ENCODE measurements around the gene VAX1.

Gene VAX1

DNA sequence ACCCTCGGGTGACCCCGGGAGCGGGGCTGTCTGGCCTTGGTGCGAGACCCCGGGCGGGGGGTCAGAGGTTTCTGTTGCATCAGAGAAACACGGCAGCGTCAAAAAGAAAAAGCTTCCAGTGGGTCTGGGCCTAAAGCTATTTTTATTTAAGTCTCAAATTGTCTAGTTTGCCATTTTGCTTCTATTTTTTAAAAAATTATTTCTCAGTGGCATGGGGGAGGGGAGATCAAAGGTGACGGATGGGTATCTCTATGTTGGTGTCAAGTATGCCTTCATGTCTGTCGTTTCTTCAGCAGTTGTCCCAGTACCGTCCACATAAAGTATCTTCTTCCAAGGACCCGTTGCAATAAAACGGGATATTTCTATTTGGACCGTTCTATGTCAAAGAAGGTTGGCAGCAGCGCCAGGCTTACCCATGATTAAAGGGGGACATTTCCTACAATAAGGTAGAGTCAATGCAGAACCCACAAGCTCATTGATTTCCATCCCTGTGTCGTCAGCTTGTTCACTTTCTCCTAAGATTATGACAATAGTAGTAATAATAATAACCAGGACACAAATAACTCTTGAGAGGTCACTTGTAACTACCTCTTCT, 26.0 kb upstream of the VAX1 start:
- FAIRE-seq: no peak

DNA sequence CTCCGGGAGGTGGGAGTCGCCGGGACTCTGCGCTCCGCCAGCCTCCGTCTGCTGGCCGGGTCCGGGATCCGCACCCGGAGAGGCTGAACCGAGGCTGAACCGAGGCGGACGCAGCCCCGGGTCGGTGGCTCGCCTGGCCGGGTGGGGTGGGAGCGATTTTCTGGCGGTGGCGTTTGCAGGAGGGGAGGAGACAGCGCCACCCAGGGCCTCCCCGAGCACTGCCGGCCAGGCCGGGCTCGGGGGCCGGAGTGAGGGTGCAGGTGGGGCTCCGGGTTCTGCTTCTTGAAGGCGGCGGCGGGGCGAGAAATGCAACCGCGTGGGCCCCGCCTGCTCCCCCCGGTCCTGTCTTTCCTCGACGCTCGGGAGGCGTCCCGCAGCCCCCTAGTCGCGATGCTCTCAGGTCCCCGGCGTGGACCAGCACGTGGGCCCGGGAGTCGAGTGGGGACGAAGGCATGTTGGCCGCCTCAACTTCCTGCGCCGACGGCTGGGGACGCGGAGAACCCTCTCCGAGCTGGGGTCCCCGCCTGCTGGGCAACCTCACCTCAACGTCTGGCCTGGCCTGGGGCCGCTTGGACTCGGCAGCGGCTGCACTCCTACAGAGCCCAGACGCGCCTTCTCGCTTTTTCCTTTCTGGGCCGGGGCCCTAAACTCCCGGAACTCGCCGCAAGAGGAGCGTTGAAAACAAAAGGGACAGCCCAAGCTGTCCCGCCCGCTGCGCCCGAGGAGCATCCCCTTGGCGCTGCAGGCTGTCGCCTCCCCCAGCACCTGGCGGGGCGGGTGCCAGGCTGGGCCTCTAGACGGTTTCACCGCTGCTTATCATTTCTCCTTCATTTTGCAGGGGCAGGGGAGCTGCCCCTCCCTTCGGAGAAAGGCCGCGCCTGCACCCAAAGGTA, 25.2 kb upstream of the VAX1 start:
- no peak for FAIRE-seq

DNA sequence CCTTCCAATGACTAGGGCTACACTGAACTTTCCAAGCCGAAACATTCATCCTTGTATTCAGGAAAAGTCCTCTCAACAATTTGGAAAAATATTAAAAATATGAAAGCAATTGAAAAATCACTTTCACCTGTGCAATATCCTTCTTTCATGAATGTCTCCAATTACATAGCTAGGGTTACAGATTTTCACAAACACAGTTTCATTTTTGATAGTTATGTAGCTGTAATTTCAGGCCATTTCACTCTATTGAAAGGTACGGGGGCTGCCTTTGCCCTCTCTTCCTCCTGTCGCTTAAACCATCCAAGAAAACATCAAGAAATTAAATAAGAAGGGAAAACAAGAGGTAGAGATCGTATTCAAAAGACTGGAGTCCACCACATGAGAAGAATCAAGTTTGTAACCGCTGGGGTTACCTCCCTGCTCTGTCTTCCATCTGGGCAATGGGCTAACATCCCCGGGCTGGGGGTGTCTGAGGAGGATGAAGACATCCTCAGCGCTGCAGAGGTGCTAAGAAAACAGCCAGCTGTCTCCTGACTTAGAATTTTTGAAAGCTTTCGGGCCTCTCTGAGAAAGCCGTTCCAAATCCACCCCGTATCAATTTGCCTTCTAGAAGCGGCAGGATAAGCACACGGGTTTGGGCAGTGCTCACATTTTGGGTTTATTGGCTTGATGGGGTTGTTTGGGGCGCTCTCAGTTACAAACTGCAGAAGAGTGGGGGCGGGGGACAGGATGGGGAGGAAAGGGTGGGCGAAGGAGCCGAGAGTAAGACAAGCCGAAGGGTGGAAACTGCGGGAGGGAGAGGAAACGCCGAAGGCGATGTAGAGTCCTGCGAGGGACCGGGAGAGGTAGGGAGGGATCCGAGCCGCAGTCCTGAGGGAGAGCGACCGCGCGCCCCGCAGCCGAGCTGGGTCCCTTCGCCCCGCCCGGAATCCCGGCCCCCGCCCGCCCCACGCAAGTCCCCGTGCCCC, 24.3 kb upstream of the VAX1 start:
- FAIRE-seq: no peak

DNA sequence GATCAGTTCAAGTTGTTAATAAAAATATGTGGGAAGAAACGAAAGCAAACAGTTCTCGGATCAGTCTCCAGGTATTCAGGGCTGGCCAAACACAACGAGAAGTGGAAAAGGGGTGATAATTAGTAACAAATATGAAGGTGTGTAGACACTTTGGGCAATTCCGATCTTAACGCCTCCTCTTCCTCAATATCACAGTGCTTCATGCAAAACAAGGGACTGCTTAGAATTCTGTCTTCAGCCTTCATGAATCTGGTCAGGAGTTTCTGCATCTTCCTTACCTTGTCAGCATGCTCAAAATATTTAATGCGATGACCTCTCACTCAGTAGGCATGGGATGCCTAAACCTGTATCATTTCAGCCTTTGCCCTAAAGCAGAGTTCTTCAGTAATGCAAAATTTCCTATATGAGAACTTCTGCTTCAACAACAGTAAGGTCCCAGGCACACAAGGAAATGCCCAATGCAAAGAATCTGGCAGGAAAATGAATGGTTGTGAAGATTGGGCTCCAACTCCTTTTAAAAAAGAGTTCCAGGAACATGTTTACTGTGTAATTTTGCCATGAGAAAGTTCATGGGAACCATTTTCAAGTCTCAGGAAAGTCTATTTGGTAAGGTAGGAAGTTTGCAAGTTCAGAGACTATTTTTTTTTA, 23.4 kb upstream of the VAX1 start:
- no peak for FAIRE-seq

DNA sequence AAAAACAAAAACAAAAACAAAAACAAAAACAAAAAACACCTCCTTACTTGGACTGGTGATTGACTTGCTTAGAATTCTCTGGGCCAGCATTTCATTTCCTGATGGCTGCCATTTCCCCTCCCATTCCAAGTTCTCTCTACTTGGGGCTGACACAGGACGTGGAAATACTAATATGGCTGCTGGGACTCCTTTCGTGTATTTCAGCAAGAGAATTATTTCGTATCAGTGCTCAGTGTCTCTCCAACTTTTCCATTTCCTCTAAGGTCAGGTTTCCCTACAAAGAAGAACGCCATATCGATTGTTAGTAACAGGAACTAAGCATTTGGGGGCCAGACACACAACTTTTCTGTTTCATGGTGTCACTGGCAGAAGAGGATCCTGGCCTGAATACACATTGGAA, 22.5 kb upstream of the VAX1 start:
- FAIRE-seq: no peak

DNA sequence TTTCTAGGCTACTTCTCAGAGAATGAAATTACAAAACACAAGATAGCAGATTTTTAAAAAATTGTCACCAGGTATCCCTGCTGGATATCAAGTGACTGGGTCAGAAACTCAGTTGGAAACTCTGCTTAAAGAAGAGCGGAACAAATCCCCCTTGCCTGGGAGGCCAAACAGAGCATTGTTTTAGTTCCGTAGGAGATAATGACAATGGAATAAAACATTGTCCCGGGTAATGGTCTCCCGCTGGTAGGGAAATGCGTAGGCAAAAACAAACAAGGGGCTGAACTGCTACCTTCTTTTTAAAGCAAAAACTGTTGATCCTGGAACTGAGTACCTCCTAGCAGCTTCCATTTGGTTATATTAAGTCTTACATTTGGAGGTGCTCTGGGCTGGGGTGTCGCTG, 21.3 kb upstream of the VAX1 start:
- FAIRE-seq: no peak

DNA sequence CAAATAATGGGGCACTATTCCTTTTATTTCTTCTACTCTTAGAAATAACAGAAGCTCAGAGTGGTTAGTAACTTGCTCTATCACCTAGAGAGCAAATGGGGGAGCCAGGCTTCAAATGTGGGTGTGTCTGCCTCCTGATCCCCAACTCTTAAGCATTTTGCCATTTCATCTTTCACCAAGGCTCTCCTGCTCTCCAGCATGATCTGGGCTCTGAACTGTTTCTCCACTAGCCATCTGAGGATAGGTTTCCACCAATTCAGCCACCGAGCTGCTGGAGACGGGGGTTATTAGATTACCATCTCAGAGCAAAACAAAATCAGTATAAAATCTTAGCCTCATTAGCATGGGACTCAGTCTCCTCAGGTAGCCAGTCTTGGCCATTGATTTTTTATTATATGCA, 20.2 kb upstream of the VAX1 start:
- FAIRE-seq: no peak

DNA sequence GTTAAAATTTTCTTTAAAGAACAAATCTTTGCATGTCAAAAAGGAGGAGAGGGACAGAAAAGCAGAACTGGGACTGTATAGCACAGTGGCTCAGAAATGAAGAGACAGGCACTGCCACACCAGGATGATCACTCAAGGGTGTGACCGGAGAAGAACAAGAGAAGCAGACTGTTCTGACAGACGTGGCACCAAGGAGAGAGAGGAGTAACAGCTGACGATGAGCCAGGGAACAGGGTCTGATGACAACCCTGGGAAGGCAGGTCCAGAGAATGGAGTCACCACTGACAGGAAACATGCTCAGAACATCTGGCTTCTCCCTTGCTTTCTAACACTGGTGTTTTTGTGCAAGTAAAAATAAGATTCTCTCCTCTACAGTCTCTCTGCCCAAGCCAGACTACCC, 14.6 kb upstream of the VAX1 start:
- no peak for FAIRE-seq

DNA sequence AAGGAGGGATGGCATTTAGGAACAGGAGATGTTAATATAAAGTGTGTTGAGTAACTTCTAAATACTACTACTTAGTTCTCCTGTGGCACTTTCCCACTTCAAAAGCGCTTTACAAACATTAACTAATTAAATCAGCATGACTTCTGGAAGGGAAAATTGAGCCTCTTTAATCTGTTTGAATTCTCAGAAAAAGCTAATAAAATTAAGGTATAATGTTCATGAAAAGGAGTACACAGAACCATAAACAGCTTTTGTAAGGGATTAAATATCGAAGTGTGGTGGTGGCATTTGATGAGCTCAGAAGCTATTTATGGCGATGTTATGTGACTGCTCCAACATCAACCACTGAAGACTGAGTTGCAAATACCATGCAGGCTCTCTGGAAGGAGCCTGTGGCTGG, 10.2 kb upstream of the VAX1 start:
- FAIRE-seq: no peak

DNA sequence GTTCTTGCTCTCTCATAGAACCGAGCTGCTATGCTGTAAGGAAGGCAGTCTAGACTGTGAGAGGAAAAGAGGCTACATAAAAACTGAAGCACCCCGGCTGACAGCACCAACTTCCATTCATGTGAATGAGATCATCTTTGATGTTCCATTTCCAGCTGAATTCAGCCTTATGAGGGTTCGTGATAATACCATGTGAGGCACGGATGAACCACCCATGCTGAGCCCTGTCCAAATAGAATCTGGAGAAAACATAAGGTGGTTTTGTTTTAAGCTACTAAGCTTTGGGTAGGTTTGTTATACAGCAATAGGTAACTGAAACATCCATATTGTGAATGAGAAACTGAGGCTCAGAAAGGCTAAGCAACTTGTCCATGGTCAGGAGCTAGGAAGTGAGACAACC, 6.9 kb upstream of the VAX1 start:
- no peak for FAIRE-seq

DNA sequence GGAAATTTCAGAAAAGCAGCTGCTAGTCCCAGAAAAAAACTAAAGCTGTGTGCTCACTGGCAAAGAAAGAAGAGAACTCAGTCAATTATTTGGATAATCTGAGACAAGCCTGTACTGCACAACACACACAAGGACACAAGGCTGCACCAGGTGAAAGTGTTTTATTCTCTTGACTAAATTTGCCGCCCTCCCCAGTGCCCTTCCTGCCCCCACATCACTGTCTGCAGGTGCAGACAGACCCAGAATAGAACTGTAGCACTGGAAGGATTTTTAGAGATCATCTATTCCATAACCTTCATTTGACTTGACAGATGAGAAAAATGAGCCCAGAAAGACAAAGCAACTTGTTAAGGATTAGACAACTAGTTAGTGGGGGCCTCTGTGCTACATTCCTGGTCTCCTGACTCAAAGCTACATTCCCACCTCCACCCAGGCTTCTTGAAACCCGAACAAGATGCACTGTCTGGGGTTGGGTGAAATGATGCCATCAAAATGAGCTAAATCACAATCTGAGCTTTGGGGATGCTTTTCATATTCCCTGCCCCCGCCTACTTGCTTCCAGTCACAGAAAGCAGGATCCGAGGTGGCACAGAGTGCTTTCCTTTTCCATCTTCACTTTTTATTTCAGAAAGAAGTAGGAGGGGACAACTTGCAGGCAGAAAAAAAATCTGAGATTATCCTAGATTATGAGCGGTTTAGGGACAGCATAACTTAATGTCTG, 5.2 kb upstream of the VAX1 start:
- no peak for FAIRE-seq

DNA sequence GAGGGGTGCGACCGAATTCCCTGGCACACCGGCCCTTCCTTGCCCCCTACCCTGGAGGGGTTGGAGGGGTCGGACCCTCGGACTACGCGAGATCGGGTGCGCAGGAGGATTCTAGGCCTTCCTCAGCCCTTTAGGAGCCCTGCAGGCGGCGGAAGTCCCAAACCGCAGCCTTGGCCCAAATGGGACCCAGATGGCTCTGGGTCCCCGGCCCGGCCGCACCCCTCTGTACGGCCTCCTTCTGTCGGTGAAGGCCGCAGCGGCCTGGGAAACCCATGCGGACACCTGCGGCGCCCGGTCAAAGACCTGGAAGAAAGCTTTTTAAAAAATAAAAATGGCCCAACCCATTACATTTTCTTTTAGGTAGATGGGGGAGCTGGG, 2.4 kb upstream of the VAX1 start:
- no peak for FAIRE-seq

DNA sequence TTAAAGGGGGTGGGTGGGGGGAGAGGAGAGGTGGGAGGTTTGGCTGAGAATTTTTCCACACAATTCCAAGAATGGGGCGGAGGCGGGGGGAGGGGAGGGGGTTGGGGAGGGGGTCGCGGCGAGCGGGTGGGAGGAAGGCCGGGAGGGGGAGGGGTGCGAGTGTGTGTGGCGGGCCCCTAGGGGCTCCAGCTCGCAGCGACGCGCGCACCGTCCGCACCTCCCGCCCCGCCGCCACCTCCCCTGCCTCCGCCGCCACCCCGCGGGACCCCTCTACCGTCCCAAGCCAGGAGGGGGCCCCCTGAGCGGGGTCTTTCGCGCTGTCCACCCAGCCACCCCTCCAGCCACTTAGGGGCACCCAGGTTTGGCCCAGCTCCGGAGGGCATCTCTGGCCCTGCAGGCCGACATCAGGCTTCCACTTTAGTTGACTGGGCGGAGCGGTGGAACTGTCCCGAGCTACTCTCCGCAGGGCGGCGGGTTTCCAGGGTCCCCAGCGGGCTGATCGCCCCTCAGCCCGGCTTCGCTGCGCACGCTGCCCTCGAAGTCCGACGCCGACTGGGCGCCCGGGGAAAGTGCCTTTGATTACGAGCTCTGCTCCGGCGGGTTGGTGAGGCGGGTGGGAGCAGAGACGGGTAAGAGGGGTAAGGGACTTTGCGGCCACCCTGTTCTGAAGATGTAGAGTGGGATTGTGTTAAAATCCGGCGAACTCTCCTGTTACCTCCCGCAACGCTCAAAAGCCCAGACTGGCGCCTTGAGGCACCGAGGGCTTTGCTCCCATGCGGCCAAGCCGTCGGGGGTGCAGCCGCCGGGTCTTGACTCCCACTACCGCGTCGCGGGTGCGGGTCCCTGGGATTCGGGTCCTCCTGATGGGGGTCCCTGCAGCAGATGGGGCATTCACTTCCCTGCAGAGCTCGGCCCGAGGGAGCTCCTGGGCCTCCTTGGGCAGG, 1.8 kb upstream of the VAX1 start:
- FAIRE-seq: no peak

DNA sequence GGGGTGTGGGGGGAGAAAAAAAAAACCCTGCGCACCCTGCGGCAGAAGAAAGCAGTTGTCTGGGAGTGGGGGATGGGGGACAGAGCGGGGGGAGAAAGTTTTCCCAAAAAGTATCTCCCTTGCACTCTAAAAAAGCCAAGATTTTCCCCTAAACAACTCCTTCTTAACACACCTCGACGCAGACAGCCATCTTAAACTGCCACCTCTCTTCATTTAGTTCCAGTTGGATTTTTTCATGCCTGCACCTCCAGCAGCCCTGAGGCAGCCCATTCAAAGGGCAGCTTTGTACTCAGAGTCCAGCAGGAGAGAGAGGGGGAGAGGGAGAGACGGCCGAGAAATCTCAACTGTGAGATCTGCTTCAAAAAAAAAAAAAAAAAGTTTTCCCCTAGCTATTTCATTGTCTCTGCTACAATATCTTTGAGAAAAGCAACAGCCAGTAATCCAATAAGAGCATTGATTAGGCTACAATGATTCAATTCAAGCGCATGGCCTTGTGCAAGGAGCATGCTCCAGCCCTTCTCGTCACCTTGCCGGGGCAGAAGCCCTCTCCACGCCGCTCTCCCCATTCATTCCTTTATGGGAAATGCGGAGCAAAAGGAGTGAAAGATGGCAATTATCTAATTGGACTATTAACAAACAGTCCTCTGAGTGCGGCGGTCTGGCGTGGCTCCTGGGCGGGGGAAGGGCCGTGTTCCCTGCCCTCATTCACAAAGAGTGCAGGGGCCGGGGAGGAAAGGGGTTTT, 939 bp upstream of the VAX1 start:
- FAIRE-seq: no peak

DNA sequence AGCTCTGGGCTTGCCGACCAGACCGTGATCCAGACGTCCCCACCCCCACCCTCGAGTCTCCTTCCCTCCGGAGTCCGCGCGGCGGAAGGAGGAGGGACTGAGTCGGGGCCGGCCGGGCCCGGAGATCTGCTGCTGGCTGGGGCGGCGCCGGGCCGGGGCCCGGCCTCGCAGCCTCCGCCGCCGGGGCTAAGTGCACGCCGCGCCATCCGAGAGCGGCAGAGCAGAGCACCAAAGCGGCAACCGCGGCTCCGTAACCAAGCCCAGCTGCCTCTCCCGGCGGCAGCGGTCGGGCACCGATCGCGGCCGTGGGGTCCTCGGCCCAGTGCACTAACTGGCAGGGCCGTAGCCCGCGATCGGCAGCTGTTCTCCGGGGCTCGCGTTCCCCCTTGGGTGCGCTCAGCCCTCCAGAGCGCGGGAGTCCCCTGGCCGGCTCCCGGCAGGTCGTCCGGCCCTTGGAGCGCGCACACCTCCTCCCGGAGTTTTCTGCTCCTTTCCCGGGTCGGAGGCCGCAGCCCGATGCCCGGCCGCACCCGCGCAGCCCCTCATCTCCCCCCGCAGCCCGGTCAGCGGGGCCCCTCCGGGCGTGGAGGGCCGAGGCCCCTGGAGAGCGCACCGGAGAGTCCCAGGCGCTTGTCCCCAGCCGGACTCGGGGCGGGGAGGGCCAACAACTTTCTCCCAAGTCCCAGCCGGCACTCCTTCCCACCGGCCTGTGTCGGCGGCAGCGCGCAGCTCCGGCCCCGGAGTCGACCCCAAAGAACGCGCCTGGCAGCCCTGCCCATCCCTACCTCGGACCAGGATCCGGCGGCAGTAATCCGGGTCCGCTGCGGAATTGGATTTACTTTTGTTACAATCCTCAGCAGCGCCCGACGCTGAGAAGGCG, 799 bp downstream of the VAX1 start:
- no peak for FAIRE-seq

DNA sequence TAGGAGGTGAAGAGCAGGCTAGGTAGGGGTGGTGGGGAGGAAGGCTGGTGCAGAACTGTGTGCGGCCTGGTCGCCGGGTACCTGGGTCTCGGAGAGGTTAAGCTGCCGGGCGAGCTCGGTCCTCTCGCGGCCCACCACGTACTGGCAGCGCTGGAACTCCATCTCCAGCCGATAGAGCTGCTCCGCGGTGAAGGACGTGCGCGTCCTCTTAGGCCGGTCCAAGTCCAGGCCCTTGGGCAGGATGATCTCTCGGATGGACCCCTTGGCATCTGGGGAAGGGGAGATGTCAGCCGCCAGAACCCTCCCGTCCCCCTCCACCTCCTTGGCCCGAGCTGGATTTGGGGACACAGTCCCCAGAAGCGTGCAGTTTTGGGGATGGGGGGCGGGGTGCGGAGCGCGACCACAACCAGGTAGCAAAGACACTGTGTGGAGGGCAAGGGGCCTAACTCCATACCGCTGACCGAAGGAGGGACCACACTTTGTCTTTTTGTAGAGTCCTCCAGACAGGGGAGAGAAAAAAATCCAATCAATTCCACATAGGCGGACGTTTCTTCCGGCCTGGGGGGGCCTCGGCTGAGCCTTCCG, 1.6 kb downstream of the VAX1 start:
- no peak for FAIRE-seq

DNA sequence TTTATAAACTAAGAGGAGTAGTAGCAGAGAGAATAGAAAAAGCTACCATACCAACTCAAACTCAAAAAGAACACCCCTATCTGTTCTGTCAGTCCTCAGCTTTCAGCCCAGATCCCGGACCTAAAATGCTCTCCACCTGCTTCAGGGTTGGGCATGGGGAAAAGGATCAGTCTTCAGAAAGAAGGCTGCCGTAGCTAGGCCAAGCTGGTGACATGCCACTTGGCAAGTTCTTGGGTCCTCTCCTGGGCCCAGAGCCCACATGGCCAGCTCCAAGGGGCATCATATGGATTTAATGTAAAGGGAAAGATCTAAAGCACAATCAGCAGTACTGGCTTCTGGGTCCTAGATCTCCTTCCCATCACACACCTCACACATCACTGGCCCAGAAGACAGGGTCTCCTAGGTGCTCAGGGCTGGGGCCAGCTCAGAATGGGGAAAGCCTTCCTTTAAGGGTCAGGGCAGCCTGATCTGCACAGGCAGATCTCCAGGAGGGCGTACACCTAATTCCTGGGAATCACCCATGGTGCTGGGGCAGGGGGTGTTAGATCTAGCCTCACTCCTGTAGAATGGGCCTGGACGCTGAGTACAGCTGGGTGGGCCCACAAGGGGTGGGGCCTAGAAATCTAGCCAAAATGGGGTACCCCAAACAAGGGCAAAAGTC, 2.5 kb downstream of the VAX1 start:
- no peak for FAIRE-seq

DNA sequence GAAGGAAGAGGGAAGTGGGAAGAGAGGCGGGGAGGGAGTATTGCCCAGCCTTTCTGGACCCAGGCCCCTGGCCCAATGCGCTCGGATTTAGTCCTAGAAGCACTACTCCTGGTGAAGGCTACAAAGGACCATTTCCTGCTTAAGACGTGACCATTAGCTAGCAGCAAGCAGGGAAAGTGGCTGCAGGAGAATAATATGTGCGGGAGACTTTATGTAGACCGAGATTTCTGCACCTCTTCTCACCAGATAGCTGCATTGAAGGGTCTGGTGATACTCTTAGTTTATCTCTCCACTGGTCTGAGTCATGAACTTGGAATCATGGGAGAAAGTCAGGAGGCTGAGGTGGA, 3.1 kb downstream of the VAX1 start:
- FAIRE-seq: no peak
